GM12801 (cell line): ENCODE results near the gene S100A2.

Experiments used
- TF ChIP-seq, protein P1 (sequence below): IDR thresholded peaks from one replicate; pipeline ENCODE4 v1.5.1; 2011; ENCODE audit warnings: control low read depth; ENCODE audit not compliant: insufficient read length; ENCODE audit errors: extremely low read depth

S100A2 gene

GRCh38 chr1:153565529-153566374 is at the start of gene S100A2:
Gene S100A2, minus strand, starts transcription at chr1:153565844. Its CDS starts 1,967 bp downstream, at chr1:153563877.
- TF ChIP-seq, protein P1, sequence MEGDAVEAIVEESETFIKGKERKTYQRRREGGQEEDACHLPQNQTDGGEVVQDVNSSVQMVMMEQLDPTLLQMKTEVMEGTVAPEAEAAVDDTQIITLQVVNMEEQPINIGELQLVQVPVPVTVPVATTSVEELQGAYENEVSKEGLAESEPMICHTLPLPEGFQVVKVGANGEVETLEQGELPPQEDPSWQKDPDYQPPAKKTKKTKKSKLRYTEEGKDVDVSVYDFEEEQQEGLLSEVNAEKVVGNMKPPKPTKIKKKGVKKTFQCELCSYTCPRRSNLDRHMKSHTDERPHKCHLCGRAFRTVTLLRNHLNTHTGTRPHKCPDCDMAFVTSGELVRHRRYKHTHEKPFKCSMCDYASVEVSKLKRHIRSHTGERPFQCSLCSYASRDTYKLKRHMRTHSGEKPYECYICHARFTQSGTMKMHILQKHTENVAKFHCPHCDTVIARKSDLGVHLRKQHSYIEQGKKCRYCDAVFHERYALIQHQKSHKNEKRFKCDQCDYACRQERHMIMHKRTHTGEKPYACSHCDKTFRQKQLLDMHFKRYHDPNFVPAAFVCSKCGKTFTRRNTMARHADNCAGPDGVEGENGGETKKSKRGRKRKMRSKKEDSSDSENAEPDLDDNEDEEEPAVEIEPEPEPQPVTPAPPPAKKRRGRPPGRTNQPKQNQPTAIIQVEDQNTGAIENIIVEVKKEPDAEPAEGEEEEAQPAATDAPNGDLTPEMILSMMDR = no peak

GRCh38 chr1:153615406-153615805 is 49.8 kb upstream of the S100A2 start:
- TF ChIP-seq, protein P1 = no peak

- TF ChIP-seq, protein P1 = no peak
Measured at GRCh38 chr1:153614906-153615305, 49.3 kb upstream of the S100A2 start.

- TF ChIP-seq, protein P1 = no peak
Measured at GRCh38 chr1:153614189-153614900, 48.7 kb upstream of the S100A2 start.

- TF ChIP-seq, protein P1 = no peak
Measured at GRCh38 chr1:153613406-153613805, 47.8 kb upstream of the S100A2 start.

GRCh38 chr1:153612755-153613331 is 47.2 kb upstream of the S100A2 start, which contains the start of gene S100A16:
Gene S100A16, minus strand, starts transcription at chr1:153613137. Its CDS starts 4,986 bp downstream, at chr1:153608151.
- TF ChIP-seq, protein P1 = no peak

DNA sequence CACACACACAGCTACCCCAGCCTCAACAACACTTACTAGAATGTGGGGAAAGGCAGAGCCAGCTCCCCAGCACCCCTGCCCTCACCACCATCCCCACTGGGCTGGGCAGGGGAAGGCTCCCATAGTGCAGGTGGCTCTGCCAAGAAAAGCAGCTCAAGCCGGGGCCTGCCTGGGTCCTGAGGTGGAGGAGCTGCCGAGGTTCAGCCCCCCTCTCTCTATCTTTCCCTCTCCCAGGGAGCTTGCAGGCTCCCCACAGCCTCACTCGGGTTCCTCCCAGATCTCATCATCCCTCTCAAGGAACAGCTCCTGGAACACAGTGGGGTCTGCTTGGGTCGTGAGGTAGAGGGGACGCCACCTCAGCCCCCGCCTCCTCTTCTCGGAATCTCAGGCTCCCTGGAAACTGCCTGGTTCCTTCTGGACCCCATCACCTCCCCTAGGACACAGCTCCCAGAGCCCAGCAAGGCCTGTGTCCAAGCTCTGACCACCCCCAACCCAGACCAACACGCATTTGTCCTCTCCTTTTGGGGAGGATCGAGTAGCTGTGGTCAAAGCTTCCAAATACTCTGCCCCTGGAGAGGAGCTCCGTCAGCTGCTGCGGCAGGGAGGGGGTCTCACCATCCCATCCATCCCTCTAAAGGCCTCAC is 46.6 kb upstream of the S100A2 start:
- TF ChIP-seq, protein P1 = no peak
